ENCODE measurements around the gene EFHC1.

DNA sequence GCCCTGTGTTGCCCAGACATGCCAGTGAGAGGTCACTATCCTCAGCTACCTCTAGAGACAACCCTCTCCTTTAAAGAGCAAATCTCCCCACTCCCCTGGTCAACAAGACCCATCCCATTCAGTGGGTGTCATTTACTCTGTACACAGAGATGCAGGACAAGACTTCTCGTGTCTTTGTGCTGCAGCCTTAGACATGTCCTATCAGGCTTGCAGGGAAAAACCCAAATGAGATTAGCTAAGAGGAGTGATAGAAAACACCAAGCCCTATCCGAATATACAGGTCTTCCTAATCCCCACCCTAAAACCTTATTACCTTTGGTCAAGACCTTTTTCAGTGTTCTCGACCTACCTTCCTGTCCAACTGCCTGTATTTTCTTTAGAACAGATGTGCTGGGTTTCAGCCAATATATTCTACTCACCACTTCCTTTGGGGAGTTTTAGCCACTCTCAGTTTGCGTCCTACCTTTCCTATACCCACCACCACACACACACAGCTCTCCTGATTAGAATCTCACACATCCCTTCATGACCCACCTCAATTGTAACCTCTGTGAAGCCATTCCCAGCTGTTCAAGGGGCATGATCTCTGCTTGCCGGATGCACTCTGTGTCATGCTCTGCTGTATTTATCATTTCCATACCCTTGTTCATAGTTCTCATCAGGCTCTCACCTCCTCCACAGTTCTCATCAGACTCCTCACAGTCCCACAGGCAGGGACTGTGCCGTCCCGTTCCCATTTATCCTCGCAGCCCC is 117.0 kb downstream of the EFHC1 start:
- TF ChIP-seq EP300 (conservative IDR thresholded peaks at IDR 0.05; ENCODE audit: poor library complexity, severe bottlenecking) (no peak), POLR2AphosphoS5 (IDR thresholded peaks at IDR 0.05) (no peak), EZH2 (IDR thresholded peaks at IDR 0.05; ENCODE audit: borderline replicate concordance, insufficient read depth, low read length, poor library complexity, severe bottlenecking) (no peak), RAD21 (conservative IDR thresholded peaks at IDR 0.05) (no peak)
- TF ChIP-seq, protein P1, sequence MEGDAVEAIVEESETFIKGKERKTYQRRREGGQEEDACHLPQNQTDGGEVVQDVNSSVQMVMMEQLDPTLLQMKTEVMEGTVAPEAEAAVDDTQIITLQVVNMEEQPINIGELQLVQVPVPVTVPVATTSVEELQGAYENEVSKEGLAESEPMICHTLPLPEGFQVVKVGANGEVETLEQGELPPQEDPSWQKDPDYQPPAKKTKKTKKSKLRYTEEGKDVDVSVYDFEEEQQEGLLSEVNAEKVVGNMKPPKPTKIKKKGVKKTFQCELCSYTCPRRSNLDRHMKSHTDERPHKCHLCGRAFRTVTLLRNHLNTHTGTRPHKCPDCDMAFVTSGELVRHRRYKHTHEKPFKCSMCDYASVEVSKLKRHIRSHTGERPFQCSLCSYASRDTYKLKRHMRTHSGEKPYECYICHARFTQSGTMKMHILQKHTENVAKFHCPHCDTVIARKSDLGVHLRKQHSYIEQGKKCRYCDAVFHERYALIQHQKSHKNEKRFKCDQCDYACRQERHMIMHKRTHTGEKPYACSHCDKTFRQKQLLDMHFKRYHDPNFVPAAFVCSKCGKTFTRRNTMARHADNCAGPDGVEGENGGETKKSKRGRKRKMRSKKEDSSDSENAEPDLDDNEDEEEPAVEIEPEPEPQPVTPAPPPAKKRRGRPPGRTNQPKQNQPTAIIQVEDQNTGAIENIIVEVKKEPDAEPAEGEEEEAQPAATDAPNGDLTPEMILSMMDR (IDR thresholded peaks at IDR 0.05; ENCODE audit: poor library complexity, severe bottlenecking), result no peak

Measured in neural cell (in vitro differentiated cells).